Gastrocnemius medialis (tissue), 4 donors: ENCODE results near the gene MUS81.

Experiments
- CTCF ChIP-seq, 5 experiments: fragments of 450-650 bp in 3 of 5; fragments of 200-600 bp in 2 of 5; sonication (generic) in 2 of 5; IDR thresholded peaks in 4 of 5; conservative IDR thresholded peaks in 1 of 5; 1 replicate in 4 of 5; 2 replicates in 1 of 5; pipeline ENCODE4 v1.5.1; 2016 to 2019; ENCODE audit warnings: antibody characterized with exemption in 5 of 5, mild to moderate bottlenecking in 3 of 5, moderate library complexity in 3 of 5
- POLR2A ChIP-seq, 2 donors: fragments of 450-650 bp; IDR thresholded peaks; one replicate each; pipeline ENCODE4 v1.6.1; 2017; ENCODE audit warnings: antibody characterized with exemption in 2 of 2, mild to moderate bottlenecking in 2 of 2, moderate library complexity in 2 of 2

GRCh38 chr11:65911682-65912568 lies 51.7 kb downstream of the MUS81 start:
- TF ChIP-seq CTCF (IDR thresholded peaks at IDR 0.05 in 4 of 5, conservative IDR thresholded peaks at IDR 0.05 in 1 of 5) = peak in 4 of 5 experiments; percentile 17 to 40 (median 27)
- peak in 1 of 2 donors; percentile 11 for TF ChIP-seq POLR2A (IDR thresholded peaks at IDR 0.05)
